NCI-H1694 (cell line): ENCODE measurements around the gene GNGT2.

Experiments used
- DNase-seq: peaks from one replicate; lab custom pipeline; 2025; lab: John Stamatoyannopoulos, UW

Gene GNGT2

DNA sequence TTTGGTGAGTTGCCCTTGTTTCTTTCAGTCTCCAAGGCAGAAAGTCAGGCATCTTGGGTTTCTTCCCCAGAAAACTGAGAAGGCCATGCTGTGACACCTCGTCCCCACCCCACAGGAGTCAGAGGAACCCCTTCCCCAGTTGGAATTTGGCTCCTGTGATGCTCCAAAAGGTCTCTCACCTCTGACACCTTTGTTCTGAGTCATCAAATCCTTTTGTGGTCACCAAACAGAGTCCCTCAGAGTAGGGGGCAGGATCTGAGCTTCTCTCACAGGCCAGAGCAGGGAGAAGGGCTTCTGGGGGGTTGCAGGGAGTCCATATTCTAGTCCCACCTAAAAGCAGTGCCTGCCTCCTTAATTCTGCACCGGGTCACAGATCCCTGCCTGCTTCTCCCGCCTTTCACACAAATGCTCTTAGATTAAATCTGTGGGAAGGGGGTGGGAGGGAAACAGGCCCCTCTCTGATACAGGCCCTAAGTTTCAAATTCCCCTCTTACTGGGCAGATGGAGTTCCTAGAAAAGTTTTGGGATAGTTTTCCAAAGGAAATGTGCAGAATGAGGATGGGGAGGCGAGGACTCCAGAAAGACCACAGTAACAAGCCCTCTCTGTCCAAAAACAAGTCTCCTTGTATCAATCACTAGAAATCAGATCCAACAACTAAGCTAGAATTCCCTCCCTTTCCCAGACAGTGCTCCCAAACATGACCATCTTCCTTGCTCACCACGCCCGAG lies 18.9 kb upstream of the GNGT2 start:
- no peak for DNase-seq

DNA sequence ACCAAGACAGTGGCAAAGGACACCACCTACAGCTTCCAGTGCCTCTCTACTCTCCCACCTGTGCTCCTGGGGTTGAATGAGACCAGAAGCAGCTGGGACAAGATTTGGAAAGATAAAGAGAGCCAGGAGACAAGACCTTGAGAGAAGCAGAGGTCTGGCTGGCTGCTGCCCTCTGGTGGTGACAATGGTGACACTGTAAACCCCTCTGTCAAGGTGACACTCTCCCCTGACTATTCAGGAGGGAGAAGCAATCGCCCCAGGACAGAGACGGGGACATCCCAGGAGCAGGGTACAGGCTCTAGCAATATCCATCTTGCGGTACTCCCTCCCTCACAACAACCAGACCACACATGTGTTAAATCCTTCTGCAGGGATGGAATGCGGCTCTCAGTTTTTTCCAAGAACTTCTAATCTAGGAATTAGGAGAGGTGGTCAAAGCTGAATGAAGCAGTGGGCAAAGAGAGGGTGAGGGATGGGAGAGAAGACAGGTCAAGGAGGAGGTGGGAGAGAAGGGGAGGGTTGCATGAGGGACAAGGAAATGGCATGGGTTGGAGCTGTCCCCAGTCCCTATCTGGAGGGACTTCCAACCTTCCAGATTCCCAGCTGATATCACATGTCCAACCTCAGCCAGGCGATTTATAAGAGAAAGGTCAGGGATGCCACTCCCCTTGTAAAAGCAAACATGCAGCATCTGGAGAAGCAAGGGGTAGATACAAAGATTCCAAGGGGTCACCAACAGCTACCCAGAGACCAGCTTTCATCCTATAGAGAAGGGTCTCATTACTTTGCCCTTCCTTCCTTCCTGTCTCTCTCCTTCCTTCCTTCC lies 17.3 kb upstream of the GNGT2 start:
- peak; percentile 67 for DNase-seq

DNA sequence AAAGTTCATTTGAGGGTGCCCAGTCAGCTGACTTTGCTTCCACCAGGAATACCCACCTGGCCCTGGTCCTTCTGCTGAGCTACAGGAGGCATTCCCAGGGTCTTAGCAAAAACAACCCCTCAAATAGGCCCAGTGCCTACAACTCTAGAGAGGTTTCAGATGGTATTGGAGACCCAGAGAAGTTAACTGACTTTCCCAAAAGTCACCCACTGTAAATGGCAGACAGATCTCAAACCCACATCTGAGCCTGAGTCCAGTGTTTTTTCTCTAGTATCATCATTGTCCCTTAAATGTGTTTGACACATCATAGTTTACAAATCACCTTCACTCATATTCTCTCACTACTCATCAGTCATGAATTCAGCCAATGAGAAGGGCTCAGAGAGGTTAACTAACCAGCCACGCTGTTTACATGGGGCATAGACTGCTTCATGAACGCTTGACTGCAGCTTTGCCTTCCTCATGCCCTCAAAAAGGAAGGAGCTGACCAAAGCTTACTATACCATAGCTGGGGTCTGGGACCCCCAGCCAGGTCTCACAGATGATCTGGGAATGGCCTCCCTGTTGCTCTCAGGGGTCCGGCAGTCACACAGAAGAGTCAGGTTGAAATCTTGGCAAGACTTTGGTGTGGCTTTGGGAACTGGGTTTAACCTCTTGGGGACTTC lies 16.5 kb upstream of the GNGT2 start:
- no peak for DNase-seq

DNA sequence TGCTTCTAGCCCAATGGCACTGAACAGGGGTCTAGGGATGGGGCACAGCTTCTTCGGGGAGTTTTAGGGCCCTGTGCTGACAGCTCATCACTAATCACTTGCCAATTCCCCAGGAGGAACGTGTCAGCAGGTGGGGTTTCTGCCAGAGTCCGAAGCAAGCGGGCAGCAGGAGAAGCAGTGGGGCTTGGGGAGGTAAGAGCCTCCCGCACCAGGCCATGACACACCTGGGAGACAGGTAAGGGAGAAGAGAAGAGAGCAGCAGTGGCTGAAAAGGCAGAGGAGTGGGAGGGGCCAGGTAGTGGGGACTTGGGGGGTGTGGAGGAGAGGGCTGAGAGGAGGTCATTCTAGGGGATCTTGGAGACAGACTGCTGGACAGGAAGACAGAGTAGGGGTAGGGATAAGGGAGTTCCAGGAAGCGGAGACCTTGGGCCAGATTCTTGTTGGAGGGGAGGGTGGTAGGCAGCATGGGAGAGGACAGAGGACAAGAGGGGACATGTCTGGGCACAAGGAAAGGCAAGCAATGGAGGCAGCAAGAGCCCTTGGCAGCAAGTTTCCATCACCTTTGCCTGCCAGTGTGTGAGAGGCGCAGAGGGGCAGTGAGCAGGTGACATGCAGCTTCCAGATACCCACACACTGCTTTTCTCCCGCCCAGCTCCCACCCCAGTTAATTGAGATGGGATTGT lies 15.3 kb upstream of the GNGT2 start:
- no peak for DNase-seq

DNA sequence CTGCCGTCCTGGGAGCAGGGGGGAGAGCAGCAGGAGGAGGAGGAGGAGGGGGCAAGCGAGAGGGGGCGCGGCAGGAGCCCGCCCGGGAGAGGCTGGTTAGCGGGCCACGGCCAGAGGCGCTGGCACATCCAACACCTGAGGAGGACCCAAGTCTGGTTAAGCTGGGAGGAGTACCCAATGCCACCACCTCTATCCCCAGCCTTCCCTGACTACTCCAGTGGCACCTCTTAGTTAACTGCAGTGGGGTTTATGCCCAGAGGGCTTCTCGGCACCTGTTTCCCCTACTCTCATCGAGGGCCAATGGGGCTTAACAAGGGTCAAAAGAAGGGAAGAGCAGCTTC lies 14.6 kb upstream of the GNGT2 start:
- DNase-seq = no peak

DNA sequence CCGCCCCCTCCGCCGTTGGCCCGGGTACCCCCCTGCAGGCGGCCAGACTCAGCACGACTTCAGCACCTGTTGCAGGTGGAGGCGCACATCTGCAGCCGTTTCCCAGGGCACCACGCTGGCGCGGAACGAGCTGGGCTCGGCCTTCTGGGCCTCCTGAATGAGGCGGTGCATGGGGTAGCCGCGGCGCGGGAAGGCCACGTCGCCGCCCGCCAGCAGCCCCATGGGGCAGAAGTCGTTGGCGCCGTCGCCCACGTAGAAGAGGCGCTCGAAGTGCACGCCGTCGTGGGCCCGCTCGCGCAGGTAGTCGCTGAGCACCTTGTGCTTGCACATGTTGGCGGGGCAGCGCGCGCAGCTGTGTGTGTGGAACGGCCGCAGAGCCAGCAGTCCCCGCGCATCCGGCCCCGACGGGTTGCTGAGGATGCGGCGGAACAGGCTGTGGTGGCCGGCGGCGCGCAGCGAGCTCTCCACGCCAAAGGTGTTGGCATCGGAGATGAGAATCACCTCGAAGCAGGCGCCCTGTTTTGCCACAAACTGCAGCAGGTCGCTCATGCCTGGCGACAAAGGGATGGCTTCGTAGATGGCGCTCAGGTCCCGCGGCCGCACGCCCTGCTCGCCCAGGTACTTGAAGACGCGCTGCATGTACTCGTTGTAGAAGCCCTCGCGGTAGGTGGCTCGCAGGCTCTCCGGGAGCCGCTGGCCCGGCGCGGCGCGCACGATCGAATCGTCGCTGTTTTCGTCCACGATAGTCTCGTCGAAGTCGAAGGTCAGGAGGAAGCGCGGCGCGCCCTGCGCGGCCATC lies 14.0 kb upstream of the GNGT2 start:
- DNase-seq = no peak

DNA sequence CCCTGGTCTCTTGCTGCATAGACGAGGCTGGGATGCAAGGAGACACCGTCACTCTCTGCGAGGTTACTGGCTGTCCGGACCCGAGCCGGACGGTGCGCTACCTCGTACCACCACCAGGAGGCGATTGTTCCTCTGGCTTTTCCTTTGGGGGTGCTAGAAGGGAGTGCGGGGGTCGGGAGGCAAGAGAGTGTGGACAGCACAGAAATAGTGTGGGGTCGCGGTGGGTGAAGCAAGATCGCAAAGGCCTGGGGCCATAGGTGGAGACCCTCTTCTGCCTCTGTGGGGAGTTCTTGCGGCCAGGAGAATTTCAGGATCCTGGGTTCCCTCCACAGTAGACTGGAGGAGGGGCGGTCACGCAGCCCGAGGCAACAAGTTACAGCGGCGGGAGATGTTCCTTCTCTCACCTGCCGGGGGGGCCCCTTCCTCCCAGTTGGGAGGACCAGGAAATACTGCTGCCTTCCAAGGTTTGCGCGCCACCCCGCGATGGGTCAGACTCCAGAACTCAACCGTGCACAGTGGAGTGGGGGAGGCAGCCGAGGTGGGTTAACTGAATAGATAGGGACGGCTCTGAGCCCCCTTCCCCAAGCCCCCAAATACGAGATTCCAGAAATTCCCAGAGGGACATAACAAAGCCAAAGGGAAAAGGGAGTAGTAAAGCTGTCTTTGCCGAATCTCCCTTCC lies 13.3 kb upstream of the GNGT2 start:
- DNase-seq = peak; percentile 10

DNA sequence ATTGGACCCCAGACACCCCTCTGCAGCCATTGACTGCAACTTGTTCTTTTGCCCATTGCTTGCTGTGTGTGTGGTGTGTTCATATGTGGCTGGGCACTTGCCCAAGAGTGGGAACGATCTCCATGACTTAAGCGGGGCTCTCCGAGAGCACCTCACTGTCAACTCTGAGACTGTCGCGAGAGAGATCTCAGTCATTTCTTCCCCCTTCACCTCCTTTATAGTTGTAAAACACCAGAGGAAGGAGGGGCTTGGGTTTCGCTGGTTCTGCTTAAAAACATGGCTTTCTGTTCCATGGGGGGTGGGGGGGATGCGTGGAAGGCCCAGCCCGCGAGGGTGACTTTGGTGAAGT lies 12.8 kb upstream of the GNGT2 start:
- DNase-seq = no peak

DNA sequence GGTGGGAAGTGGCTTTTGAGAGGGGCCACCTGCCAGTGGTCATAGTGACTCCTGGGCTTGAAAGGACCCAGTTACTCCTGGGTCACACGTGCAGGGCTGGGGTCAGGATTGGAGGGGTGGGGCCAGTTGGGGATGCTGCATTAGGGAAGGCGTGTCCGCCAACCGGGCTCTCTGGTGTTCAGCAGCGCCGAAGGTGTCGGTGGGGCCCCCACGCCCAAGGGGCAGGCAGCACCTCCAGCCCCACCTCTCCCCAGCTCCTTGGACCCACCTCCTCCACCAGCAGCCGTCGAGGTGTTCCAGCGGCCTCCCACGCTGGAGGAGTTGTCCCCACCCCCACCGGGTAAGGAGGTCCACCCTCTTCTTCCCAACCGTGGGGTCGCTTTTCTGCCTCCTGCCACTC lies 9.6 kb upstream of the GNGT2 start:
- DNase-seq = no peak

DNA sequence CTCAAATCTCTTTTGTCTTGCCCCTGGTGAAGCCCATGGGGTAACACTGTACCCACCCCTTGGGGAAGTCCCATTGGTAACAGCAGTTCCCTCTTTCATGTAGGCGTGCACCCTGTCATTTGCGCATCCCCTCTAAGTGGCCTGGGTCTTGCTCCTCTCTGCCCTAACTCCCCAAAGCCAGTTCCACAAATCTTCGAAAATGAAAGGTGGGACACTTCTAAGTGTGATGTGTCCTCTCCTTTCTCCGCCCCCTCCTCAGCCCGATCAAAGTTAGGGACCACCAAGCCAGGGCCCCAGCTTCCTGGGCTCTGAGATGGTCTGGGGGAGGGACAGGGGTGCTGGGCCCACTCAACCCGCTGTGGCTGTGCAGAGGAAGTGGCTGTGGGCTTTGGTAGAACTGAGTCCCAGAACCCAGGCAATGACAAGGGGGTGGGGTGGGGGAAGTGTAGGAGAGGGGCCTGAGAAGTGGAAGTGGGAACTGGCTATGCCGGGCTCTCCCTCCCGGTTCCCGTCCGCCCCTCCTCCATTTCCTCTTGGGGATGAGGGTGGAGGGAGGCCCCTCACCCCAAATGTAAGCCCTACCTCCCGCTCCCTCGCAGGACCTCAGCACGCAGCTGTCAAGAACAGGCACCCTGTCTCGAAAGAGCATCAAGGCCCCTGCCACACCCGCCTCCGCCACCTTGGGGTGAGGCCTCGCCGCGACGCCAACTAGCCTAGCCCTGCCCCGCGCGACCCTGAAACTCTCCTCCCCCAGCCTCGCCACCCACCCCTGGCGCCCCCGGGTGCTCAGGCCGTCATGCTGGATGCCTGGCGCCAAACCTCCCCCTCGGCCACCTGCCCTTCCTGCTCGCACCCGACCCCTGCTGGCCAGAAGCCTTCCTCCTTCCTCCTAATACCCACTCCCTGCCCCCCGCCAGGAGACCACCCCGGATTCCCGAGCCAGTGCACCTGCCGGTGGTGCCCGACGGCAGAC lies 8.9 kb upstream of the GNGT2 start:
- no peak for DNase-seq

DNA sequence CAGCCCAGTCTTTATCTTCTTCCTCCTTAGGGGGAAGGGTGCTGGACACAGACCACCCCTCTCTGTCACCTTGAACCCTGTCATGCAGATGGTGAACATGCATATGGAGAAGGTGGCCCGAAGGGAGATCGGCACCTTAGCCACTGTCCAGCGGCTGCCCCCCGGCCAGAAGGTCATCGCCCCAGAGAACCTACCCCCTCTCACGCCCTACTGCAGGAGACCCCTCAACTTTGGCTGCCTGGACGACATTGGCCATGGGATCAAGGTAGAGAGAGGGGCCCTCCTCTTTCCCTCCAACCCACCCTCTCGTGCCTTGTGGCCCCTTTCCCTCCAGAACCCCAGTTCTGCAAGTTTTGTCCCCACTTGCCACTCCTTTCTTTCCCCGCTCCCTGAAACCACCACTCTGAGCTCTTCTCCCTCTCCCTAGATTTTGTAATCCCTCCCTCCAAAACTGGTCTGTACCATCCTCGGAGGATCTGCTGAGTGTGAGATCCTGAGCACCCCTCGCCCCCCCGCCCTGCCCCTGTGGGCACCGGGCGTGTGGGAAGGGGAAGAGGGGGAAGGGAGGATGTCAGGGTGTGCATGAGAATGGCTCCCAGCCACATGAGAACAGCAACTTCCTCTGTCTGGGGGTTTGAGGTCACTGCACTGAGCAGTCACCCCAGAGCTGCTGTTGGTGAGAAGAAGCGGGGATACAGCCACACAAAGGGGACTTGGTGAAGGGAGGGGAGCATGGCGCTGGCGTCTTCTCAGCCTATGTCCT lies 7.5 kb upstream of the GNGT2 start:
- no peak for DNase-seq

DNA sequence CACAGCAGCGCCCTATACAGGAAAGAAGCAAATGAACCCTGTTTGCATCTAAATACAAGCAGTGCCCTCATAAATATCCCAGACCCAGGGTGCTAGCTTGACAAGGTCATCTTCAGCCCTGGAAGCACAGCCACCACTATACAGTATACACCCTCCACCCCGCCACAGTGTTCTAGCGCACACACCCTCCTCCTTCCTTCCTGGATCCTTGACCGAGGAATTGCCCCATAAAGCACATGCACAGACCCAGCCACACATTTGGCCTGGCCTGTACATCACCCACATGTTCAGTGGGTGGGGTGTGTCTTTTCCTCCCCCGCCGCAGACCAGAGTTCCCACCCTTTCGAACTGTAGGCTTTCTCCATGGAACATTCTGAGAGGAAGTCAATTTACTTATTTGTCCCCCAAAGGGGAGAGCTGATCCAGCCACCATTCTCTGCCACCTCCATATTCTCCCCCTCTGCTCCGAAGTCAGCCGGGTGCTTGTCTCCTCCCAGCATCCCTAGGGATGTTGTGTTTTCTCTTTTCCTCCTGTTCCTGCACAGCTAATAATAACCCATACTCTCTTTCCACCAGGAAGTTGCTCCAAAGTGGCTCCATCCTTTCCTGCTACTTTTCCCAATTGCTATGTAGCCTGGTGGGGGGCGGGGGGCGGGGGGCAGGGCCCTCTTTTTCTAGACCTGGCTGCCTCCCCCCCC lies 6.7 kb upstream of the GNGT2 start:
- DNase-seq = no peak

DNA sequence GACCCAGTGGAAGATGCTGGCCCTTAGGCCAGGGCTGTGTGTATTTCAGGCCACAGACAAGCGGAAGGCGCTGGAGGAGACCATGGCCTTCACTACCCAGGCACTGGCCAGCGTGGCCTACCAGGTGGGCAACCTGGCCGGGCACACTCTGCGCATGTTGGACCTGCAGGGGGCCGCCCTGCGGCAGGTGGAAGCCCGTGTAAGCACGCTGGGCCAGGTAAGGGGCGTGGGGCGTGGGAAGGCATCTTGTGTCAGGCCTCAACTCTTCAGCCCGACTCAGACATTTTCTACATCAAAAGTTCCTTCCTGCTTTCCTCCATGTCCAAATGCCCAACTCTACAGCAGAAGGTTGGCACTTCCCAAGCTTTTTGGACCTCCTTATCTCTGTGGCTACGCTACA lies 6.1 kb upstream of the GNGT2 start:
- DNase-seq = no peak

DNA sequence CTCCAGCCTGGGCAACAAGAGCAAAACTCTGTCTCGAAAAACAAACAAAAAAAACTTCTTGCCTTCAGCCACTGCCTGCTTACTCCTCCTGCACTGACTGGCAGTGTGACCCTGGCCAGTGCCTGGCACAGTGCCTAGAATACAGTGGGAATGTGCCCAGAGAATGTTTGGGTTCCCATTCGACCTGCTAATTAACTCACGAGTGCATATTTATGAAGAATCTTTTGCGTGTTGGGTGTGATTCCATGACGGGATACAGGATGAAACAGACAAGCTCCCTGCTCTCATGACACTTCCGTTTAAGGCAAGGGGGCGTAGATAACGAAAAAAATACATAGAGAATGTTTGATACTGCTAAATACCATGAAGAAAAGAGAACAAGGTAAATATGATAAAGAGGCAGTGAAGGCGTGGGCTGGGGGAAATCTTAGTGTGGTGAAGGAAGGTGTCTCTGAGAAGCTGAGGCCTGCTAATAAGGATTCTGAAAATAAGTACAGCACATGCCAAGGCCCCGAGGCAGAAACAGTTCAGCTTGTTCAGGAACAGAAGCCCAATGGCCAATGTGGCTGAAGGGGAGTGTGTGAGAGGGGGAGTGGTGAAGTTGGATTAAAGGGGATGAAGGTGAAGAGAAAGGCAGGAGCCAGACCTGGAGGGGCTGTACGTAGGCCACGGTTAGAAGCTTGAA lies 4.4 kb upstream of the GNGT2 start:
- no peak for DNase-seq

DNA sequence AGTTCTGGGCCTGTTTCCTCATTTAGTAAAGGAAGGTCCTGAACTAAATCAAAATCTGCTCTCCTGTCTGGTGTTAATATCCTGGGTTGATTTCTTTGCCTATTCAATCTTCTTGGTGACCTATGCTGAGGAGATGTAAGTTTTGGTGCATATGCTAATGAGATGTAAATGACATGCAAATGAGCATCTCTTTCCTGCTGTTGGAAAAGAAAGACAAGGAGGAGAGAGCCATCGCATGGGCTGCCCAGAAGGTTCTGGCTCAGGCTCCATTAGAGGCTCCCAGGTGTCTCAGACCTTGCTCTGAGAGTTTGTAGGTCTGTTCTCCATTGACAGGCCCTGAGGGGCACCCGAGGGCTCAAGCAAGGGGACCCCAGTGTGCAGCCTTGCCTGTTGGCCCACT lies 3.5 kb upstream of the GNGT2 start:
- no peak for DNase-seq

DNA sequence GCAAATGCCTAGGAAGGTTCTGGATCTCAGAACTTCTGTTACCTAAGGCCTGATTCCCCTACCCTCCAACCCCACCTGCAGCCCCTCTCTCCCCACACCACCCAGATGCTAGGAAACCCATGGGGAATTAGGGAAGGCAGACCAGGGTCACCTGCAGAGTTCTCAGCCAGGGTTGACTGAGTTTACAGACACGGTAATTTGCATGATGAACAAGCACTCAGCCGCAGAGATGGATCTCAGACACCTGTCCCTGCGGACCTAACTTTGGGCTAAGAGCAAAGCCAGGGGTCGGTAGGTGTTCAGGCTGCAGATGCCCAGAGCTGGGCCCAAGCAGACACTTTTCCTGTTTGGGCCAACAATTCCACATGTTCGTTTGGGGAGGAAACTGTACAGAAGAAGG lies 3.0 kb upstream of the GNGT2 start:
- no peak for DNase-seq

DNA sequence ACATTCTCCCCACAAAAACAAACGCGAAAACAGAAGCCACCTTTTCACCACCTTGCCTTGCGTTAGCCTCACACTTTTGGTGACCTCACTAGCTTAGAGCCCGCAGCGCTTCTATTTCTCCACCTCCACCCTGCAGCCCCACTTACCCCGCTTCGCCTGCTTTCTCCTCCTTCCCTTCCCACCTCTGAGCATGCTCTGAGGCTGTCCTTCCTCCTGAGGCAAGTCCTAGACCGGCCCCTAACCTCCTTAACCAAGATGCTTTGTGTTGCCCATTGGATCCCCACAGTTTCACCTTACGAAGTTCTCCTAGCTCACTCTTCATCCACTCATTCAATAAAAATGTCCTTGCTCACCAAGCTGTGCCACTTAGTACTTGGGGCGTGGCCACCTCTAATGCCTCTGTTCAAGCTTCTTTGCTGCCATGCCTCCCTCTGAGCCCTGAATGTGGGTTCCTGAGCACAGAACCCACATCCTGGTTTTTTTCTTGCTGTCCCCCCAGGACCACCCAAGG lies 1.3 kb downstream of the GNGT2 start:
- no peak for DNase-seq

DNA sequence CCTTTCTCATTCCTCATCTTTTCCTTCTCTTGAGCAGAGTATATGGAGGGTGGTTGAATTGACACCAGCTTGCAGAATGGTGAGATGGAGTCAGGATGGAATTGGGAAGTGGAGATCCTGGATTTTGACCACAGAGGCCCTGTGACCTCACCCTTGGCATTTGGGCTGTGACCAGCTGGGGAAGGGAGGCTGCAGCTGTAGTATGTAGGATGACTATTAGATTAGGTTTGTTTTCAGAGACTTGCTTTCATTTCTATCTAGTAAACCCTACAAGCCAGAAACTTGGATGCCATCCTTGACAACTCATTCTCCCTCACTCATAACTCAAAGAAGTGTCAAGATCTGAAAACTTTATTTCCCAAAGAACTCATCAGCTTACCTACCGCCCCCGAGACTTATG lies 5.9 kb downstream of the GNGT2 start:
- no peak for DNase-seq
